CD4-positive, alpha-beta T cell (primary cell): ENCODE data around the gene CCR1. TPM values are rescaled to one million over a fixed set of nuclear protein-coding genes. Genes with fewer than 3 reads are reported as not detected.

ENCODE experiments used
- ATAC-seq: fragments of 200-7000 bp; cut with Tn5 transposase; one replicate; pipeline ENCODE4 v1.10.0; 2022; ENCODE audit warnings: mild to moderate bottlenecking; ENCODE audit not compliant: poor library complexity
- CTCF ChIA-PET: fragments of 350-600 bp; sonication (Branson Sonifier 250); formaldehyde crosslinking; loops from one replicate; lab custom pipeline; 2021; ENCODE audit warnings: antibody characterized with exemption, inconsistent platforms; lab: Charles Lee
- POLR2A ChIA-PET: fragments of 350-600 bp; sonication (Branson Sonifier 250); formaldehyde crosslinking; loops from one replicate; lab custom pipeline; 2021; ENCODE audit warnings: antibody characterized with exemption, inconsistent platforms; lab: Charles Lee
- DNase-seq, 14 experiments: peaks; one replicate each; pipeline ENCODE4 v3.0.0-alpha.2; 2013 to 2020; ENCODE audit warnings: mixed read lengths in 2 of 14
- H3K27ac ChIP-seq, 2 donors: one replicate each; pipeline versions ENCODE4 v1.5.1 to v1.7.0; 2013; ENCODE audit warnings: low read length in 2 of 2, low read depth in 1 of 2, mild to moderate bottlenecking in 1 of 2
- H3K27me3 ChIP-seq, 2 experiments: 1 replicate in 1 of 2; 2 replicates in 1 of 2; pipeline versions ENCODE4 v1.6.1 to v1.7.0; 2013; ENCODE audit warnings: low read length in 2 of 2, control low read depth in 1 of 2, mild to moderate bottlenecking in 1 of 2, moderate library complexity in 1 of 2; ENCODE audit not compliant: insufficient read depth in 2 of 2, control insufficient read depth in 1 of 2
- H3K36me3 ChIP-seq: one replicate; pipeline ENCODE4 v1.6.1; 2013; ENCODE audit warnings: low read length, control low read depth; ENCODE audit not compliant: insufficient read depth
- H3K4me1 ChIP-seq: one replicate; pipeline ENCODE4 v1.6.1; 2013; ENCODE audit warnings: low read length, control low read depth; ENCODE audit not compliant: insufficient read depth
- H3K4me3 ChIP-seq: one replicate; pipeline ENCODE4 v1.5.1; 2013; ENCODE audit warnings: mild to moderate bottlenecking, low read length, moderate library complexity
- H3K9me3 ChIP-seq, 2 experiments: 1 replicate in 1 of 2; 2 replicates in 1 of 2; pipeline versions ENCODE4 v1.6.1 to v1.7.0; 2013; ENCODE audit warnings: low read length in 2 of 2, mild to moderate bottlenecking in 2 of 2, control low read depth in 1 of 2, moderate library complexity in 1 of 2; ENCODE audit not compliant: control insufficient read depth in 1 of 2, insufficient read depth in 1 of 2
- H3K27ac Mint-ChIP-seq: one replicate; pipeline ENCODE4 v1.8.0; 2020; ENCODE audit warnings: mixed read lengths
- H3K27me3 Mint-ChIP-seq: one replicate; pipeline ENCODE4 v1.8.0; 2021; ENCODE audit warnings: mixed read lengths
- H3K36me3 Mint-ChIP-seq: one replicate; pipeline ENCODE4 v1.8.0; 2021; ENCODE audit warnings: low read depth, mixed read lengths
- H3K4me1 Mint-ChIP-seq: one replicate; pipeline ENCODE4 v1.8.0; 2021; ENCODE audit warnings: low read depth, mixed read lengths
- H3K4me3 Mint-ChIP-seq: one replicate; pipeline ENCODE4 v1.8.0; 2020; ENCODE audit warnings: mild to moderate bottlenecking, mixed read lengths
- H3K9me3 Mint-ChIP-seq: one replicate; pipeline ENCODE4 v1.8.0; 2020; ENCODE audit warnings: mixed read lengths
- CTCF ChIP-seq: fragments of 200-600 bp; IDR thresholded peaks from one replicate; pipeline ENCODE4 v1.8.0; 2022; ENCODE audit warnings: antibody characterized with exemption, mild to moderate bottlenecking
- intact Hi-C, 2 experiments: fragments of 100-400 bp; cut with DNase I in 1 of 2; cut with micrococcal nuclease in 1 of 2; formaldehyde crosslinking; loops; one replicate each; pipeline versions ENCODE4 v1.15.1 to v1.9.0; 2023 to 2025; cut with DNase I, micrococcal nuclease
- total RNA-seq, 174 experiments: library from RNA in 2 of 174; stranded (reverse) in 2 of 174; gene quantifications; one replicate each; pipeline ENCODE4 v1.2.3 and lab custom pipeline; 2021 to 2026

CCR1 gene
- total RNA-seq, 2 experiments from 2014 or later = 0.34 to 0.38 TPM

GRCh38 chr3:46239301-46239938 lies 31.3 kb upstream of the CCR1 start:
- Histone ChIP-seq H3K4me3 (no peak overlapping the region), H3K27ac (no peak overlapping the region), H3K4me1 (peaks cover 3% of the 10 kb centered on the region), H3K27me3 (no peaks in the 10 kb centered on the region), H3K36me3 (no peaks in the 10 kb centered on the region), H3K9me3 (no peaks in the 10 kb centered on the region)
- ChIA-PET POLR2A (no interaction called here), CTCF (no interaction called here)
- intact Hi-C loops = no loop called here
- H3K27ac Mint-ChIP-seq = no peak overlapping the region
- peaks cover 9% of the 10 kb centered on the region for H3K27me3 Mint-ChIP-seq
- H3K4me3 Mint-ChIP-seq = no peak overlapping the region
- no peak for TF ChIP-seq CTCF
- no peaks in the 10 kb centered on the region for H3K36me3 Mint-ChIP-seq
- ATAC-seq = no peak
- H3K4me1 Mint-ChIP-seq = peaks cover 7% of the 10 kb centered on the region
- DNase-seq = no peak
- H3K9me3 Mint-ChIP-seq = no peaks in the 10 kb centered on the region

- Mint-ChIP-seq H3K4me3 (no peak overlapping the region), H3K36me3 (no peaks in the 10 kb centered on the region), H3K27ac (no peak overlapping the region), H3K27me3 (peaks cover 9% of the 10 kb centered on the region), H3K9me3 (no peaks in the 10 kb centered on the region), H3K4me1 (peaks cover 7% of the 10 kb centered on the region)
- no peak overlapping the region for H3K4me3 ChIP-seq
- TF ChIP-seq CTCF = no peak
- H3K27ac ChIP-seq = no peak overlapping the region
- no peaks in the 10 kb centered on the region for H3K36me3 ChIP-seq
- DNase-seq = no peak
- ATAC-seq = no peak
- ChIA-PET POLR2A (no interaction called here), CTCF (no interaction called here)
- no peaks in the 10 kb centered on the region for H3K9me3 ChIP-seq
- intact Hi-C loops = no loop called here
- peaks cover 3% of the 10 kb centered on the region for H3K4me1 ChIP-seq
- no peaks in the 10 kb centered on the region for H3K27me3 ChIP-seq
These were observed 30.3 kb upstream of the CCR1 start for GRCh38 chr3:46238386-46238785.

- ChIA-PET CTCF (no interaction called here), POLR2A (no interaction called here)
- H3K27me3 ChIP-seq = no peaks in the 10 kb centered on the region
- H3K27ac ChIP-seq = no peak overlapping the region
- H3K36me3 ChIP-seq = no peaks in the 10 kb centered on the region
- no peak overlapping the region for H3K4me3 ChIP-seq
- no peaks in the 10 kb centered on the region for H3K4me1 Mint-ChIP-seq
- H3K36me3 Mint-ChIP-seq = no peaks in the 10 kb centered on the region
- ATAC-seq (no peak), DNase-seq (peak in 1 of 14 experiments; percentile 41)
- H3K9me3 Mint-ChIP-seq = no peaks in the 10 kb centered on the region
- no peak overlapping the region for H3K4me3 Mint-ChIP-seq
- peaks cover 4% of the 10 kb centered on the region for H3K27me3 Mint-ChIP-seq
- H3K9me3 ChIP-seq = no peaks in the 10 kb centered on the region
- no peak for TF ChIP-seq CTCF
- intact Hi-C loops = no loop called here
- H3K27ac Mint-ChIP-seq = no peak overlapping the region
- peaks cover 3% of the 10 kb centered on the region for H3K4me1 ChIP-seq
These were observed 28.4 kb upstream of the CCR1 start for GRCh38 chr3:46236294-46237054.
